ENCODE data around the gene CAMK2A. TPM values are rescaled to one million over a fixed set of nuclear protein-coding genes. Genes with fewer than 3 reads are reported as not detected.

Gene CAMK2A
- total and polyA plus RNA-seq, 3 donors from 2014 or later = 0.24 to 0.70 (median 0.25) TPM

DNA sequence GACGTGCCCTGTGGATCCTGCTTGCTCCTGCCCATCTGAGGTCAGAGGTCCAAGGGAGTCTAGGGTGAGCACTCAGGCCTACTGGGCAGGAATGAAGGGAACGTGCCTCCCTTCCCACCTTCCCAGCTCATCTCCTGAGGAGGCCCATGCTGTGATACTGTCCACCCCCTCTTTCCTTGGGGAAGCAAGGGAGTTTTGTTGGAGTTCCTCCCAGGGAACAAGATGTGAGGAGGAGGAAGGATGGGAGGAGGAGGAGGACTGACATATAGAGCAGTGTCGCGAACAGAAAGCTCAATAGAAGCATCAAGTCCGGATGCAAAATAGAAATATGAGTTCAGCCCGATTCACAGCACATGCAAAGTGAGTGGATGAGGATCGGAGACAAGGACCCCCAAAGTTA, 58.7 kb downstream of the CAMK2A start:
- H3K36me3 ChIP-seq (ENCODE audit: low read depth, missing control alignments) = no peaks in the 10 kb centered on the region
- H3K27ac ChIP-seq = no peak overlapping the region
- H3K27me3 ChIP-seq = no peaks in the 10 kb centered on the region
- 79 to 82% methylated on average over 7 of the region's 7 CpGs for WGBS, 2 donors
- H3K4me3 ChIP-seq = no peak overlapping the region
- TF ChIP-seq, protein P1, sequence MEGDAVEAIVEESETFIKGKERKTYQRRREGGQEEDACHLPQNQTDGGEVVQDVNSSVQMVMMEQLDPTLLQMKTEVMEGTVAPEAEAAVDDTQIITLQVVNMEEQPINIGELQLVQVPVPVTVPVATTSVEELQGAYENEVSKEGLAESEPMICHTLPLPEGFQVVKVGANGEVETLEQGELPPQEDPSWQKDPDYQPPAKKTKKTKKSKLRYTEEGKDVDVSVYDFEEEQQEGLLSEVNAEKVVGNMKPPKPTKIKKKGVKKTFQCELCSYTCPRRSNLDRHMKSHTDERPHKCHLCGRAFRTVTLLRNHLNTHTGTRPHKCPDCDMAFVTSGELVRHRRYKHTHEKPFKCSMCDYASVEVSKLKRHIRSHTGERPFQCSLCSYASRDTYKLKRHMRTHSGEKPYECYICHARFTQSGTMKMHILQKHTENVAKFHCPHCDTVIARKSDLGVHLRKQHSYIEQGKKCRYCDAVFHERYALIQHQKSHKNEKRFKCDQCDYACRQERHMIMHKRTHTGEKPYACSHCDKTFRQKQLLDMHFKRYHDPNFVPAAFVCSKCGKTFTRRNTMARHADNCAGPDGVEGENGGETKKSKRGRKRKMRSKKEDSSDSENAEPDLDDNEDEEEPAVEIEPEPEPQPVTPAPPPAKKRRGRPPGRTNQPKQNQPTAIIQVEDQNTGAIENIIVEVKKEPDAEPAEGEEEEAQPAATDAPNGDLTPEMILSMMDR (IDR thresholded peaks at IDR 0.05) = no peak
- TF ChIP-seq POLR2A (IDR thresholded peaks at IDR 0.05) = no peak
- H3K4me1 ChIP-seq = no peaks in the 10 kb centered on the region
- H3K9me3 ChIP-seq = no peaks in the 10 kb centered on the region
- no peak for DNase-seq
- intact Hi-C loops (cut with DNase I; ENCODE audit: low total_unique reads) = no loop called here

DNA sequence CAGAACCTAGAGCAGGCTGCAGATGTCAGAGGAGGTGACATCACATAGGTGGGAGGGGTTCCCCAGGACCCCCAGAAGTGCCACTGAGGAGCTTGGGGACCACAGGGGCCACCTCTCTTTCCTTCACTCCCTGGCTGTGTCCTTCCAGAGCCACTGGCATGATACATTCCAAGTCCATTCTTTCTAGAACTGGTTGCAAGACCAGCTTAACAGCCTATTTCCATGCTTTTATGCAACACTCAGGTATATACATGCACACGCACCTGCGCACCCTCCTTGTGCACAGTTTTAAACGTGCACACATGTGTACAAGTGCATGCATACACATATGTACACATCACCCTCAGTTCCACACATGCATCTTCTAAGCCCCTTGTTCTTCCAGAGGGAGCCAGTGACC, 60.0 kb downstream of the CAMK2A start:
- Histone ChIP-seq H3K4me1 (no peaks in the 10 kb centered on the region), H3K27ac (no peak overlapping the region), H3K27me3 (no peaks in the 10 kb centered on the region), H3K36me3 (ENCODE audit: low read depth, missing control alignments) (no peaks in the 10 kb centered on the region), H3K4me3 (no peak overlapping the region), H3K9me3 (no peaks in the 10 kb centered on the region)
- TF ChIP-seq, protein P1 (IDR thresholded peaks at IDR 0.05) = no peak
- no peak for TF ChIP-seq POLR2A (IDR thresholded peaks at IDR 0.05)
- WGBS, 2 donors = 72 to 77% methylated on average over 3 of the region's 3 CpGs
- no peak for DNase-seq
- intact Hi-C loops (cut with DNase I; ENCODE audit: low total_unique reads) = no loop called here

DNA sequence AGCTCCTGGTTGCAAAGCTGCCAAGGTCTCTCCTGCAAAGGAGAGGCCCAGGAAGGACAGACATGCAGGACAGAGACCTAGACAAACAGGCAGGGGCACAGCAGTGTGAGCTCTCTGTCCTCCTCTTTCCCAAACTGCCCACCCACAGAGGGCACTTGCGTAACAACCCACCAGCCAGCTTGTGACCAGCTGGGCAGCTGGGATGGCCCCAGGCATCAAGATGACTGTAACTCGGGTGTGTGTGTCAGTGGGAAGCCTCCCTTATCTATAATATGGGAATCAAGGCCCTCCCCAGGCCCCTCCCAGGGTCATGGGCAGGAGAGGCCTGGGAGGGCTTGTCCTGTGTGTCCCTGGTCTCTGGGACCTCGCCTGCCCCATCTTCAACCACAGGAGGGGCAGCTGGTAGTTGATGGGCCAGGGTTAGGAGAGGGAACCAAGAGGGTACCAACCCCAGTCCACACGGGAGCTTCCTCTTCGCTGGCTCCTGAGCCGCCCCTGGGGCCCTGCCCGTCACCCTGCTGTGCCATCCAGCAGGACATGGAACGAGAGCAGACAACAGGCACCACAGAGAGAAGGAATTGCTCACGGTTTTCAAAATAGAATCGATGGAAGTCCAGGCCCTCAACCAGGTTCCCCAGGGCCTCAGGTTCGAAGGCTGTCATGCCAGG, 61.8 kb downstream of the CAMK2A start:
- no peak for DNase-seq
- intact Hi-C loops (cut with DNase I; ENCODE audit: low total_unique reads) = no loop called here
- H3K4me1 ChIP-seq = no peaks in the 10 kb centered on the region
- no peak overlapping the region for H3K4me3 ChIP-seq
- no peak overlapping the region for H3K27ac ChIP-seq
- 87 to 91% methylated on average over 10 to 11 of the region's 11 CpGs for WGBS, 2 donors
- H3K27me3 ChIP-seq = no peaks in the 10 kb centered on the region
- H3K36me3 ChIP-seq (ENCODE audit: low read depth, missing control alignments) = no peaks in the 10 kb centered on the region
- TF ChIP-seq, protein P1 (IDR thresholded peaks at IDR 0.05) = no peak
- TF ChIP-seq POLR2A (IDR thresholded peaks at IDR 0.05) = no peak
- no peaks in the 10 kb centered on the region for H3K9me3 ChIP-seq

DNA sequence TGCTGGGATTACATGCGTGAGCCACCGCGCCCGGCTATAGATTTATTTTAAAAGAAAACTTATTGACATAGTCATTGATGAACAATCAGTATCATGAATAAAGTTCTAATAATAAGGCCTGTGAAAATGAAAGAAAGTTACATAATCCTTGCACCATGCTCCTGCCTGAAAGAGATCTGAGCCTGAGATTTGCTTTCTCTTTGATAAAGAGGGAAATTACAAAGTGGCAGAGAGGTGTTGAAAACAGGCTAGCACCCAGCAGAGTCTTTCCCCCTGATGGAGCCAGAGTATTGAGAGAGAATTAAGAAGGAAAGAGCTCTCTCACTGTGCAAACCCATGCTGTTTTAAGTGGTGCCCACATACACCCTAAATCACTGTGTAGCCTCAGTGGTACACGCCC, 62.5 kb downstream of the CAMK2A start:
- intact Hi-C loops (cut with DNase I; ENCODE audit: low total_unique reads) = no loop called here
- H3K4me3 ChIP-seq = no peak overlapping the region
- H3K27ac ChIP-seq = no peak overlapping the region
- TF ChIP-seq, protein P1 (IDR thresholded peaks at IDR 0.05) = no peak
- TF ChIP-seq POLR2A (IDR thresholded peaks at IDR 0.05) = no peak
- 94 to 96% methylated on average over 5 of the region's 5 CpGs for WGBS, 2 donors
- H3K27me3 ChIP-seq = no peaks in the 10 kb centered on the region
- H3K36me3 ChIP-seq (ENCODE audit: low read depth, missing control alignments) = no peaks in the 10 kb centered on the region
- H3K9me3 ChIP-seq = no peaks in the 10 kb centered on the region
- DNase-seq = no peak
- H3K4me1 ChIP-seq = no peaks in the 10 kb centered on the region

DNA sequence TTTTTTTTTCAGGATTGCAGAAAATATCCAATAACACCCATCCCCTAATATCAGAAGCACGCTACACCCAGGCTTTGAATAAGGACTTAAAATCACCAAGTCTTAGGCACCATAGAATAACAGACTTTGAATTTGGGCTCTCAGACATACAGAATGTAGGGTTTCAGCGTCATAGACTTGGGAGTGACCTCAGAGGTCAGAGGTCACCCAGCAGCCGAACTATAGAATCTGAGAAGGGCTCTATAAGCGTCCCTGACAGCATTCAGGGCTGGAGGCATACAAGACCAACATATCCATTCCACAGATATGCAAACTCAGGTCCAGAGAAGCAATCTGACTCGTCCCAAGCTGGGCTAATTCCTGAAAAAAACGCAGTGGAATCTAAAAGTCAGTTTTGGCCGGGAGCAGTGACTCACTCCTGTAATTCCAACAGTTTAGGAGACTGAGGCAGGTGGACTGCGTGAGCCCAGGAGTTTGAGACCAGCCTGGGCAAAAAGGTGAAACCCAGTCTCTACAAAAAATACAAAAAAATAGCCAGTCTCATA, 65.0 kb downstream of the CAMK2A start:
- Histone ChIP-seq H3K4me3 (no peak overlapping the region), H3K4me1 (no peaks in the 10 kb centered on the region), H3K9me3 (no peaks in the 10 kb centered on the region), H3K27ac (no peak overlapping the region), H3K36me3 (ENCODE audit: low read depth, missing control alignments) (no peaks in the 10 kb centered on the region), H3K27me3 (no peaks in the 10 kb centered on the region)
- WGBS, 2 donors = 72 to 79% methylated on average over 8 of the region's 8 CpGs
- no peak for DNase-seq
- TF ChIP-seq, protein P1 (IDR thresholded peaks at IDR 0.05) = no peak
- TF ChIP-seq POLR2A (IDR thresholded peaks at IDR 0.05) = no peak
- intact Hi-C loops (cut with DNase I; ENCODE audit: low total_unique reads) = no loop called here

Data from testis (tissue), 3 donors.